A549 (cell line): ENCODE data around the gene IGSF9. TPM values are rescaled to one million over a fixed set of nuclear protein-coding genes. Genes with fewer than 3 reads are reported as not detected.

Experiments
- ATAC-seq, 2 experiments: fragments of 200-7000 bp in 1 of 2; fragments of >200 bp in 1 of 2; cut with Nextera tagmentation in 1 of 2; cut with Tn5 transposase in 1 of 2; 3 replicates each; pipeline versions ENCODE4 v1.8.0 to v1.9.1; 2018 to 2020; ENCODE audit warnings: mild to moderate bottlenecking in 1 of 2, moderate library complexity in 1 of 2
- CTCF ChIA-PET: fragments of 300-600 bp; sonication (Branson Sonifier 250); formaldehyde crosslinking; extraction: SDS; loops from one replicate; lab custom pipeline; 2021; ENCODE audit warnings: antibody characterized with exemption, inconsistent platforms; lab: Yijun Ruan, JAX
- POLR2A ChIA-PET: fragments of 350-600 bp; formaldehyde crosslinking; extraction: SDS; loops from one replicate; lab custom pipeline; 2021; ENCODE audit warnings: antibody characterized with exemption, inconsistent platforms; lab: Yijun Ruan, JAX
- DNase-seq, 2 experiments: peaks; one replicate each; pipeline versions ENCODE4 v3.0.0 to v3.0.0-alpha.2; 2011 to 2016; ENCODE audit warnings: low read depth in 1 of 2, low spot score in 1 of 2
- FAIRE-seq: peaks from 2 replicates; lab custom pipeline; 2011; peaks lifted over from hg19 to GRCh38; lab: Jason Lieb, UNC
- H3K27ac ChIP-seq, 2 experiments: fragments of >200 bp; sonication (Bioruptor Twin); formaldehyde crosslinking; 3 replicates each; pipeline ENCODE4 v1.5.1; 2016 to 2017
- H3K4me1 ChIP-seq: fragments of >200 bp; sonication (Bioruptor Twin); formaldehyde crosslinking; 3 replicates; pipeline ENCODE4 v1.6.1; 2016
- H3K4me2 ChIP-seq: fragments of >200 bp; sonication (Bioruptor Twin); formaldehyde crosslinking; 3 replicates; pipeline ENCODE4 v1.6.1; 2016
- H3K4me3 ChIP-seq: fragments of >200 bp; sonication (Bioruptor Twin); formaldehyde crosslinking; 3 replicates; pipeline ENCODE4 v1.5.1; 2016
- H3K9me3 ChIP-seq: fragments of >200 bp; sonication (Bioruptor Twin); formaldehyde crosslinking; 3 replicates; pipeline ENCODE4 v1.6.1; 2016
- BHLHE40 ChIP-seq: IDR thresholded peaks from 2 replicates; pipeline ENCODE4 v1.6.1; 2012; ENCODE audit warnings: low read depth, low read length, inconsistent platforms
- CBX2 ChIP-seq: fragments of 200-600 bp; sonication (generic); IDR thresholded peaks from 2 replicates; pipeline ENCODE4 v1.6.1; 2016; ENCODE audit warnings: low read depth, mild to moderate bottlenecking, borderline replicate concordance
- CHD4 ChIP-seq: fragments of 200-600 bp; sonication (generic); IDR thresholded peaks from 2 replicates; pipeline ENCODE4 v1.6.1; 2016; ENCODE audit warnings: antibody characterized with exemption, mild to moderate bottlenecking, borderline replicate concordance
- EP300 ChIP-seq, 2 experiments: fragments of >200 bp; sonication (Bioruptor Twin); formaldehyde crosslinking; IDR thresholded peaks; 2 replicates in 1 of 2; 3 replicates in 1 of 2; pipeline ENCODE4 v1.6.1; 2016 to 2017
- ESRRA ChIP-seq: fragments of 150-350 bp; IDR thresholded peaks from 2 replicates; pipeline ENCODE4 v1.6.1; 2014; ENCODE audit warnings: mild to moderate bottlenecking, low read length, borderline replicate concordance
- GATA3 ChIP-seq: IDR thresholded peaks from 2 replicates; pipeline ENCODE4 v1.6.1; 2012; ENCODE audit warnings: borderline replicate concordance
- HDAC2 ChIP-seq: fragments of 200-600 bp; sonication (generic); IDR thresholded peaks from 2 replicates; pipeline ENCODE4 v1.6.1; 2016
- HES2 ChIP-seq: fragments of >200 bp; sonication (Bioruptor Twin); formaldehyde crosslinking; IDR thresholded peaks from 2 replicates; pipeline ENCODE4 v1.6.1; 2016
- HEYL ChIP-seq: fragments of 250-450 bp; sonication (Bioruptor Pico); IDR thresholded peaks from 2 replicates; pipeline ENCODE4 v1.8.0; 2021; ENCODE audit warnings: mild to moderate bottlenecking, moderate library complexity
- HOXA7 ChIP-seq: fragments of 250-450 bp; sonication (Bioruptor Pico); IDR thresholded peaks from 2 replicates; pipeline ENCODE4 v1.5.0; 2020; ENCODE audit warnings: mild to moderate bottlenecking, moderate library complexity
- JUNB ChIP-seq: fragments of >200 bp; sonication (Bioruptor Twin); formaldehyde crosslinking; IDR thresholded peaks from 2 replicates; pipeline ENCODE4 v1.6.1; 2016
- KDM1A ChIP-seq: fragments of 200-600 bp; sonication (generic); IDR thresholded peaks from 2 replicates; pipeline ENCODE4 v1.6.1; 2016; ENCODE audit warnings: low read depth, mild to moderate bottlenecking
- KDM5A ChIP-seq: fragments of 200-600 bp; sonication (generic); IDR thresholded peaks from 2 replicates; pipeline ENCODE4 v1.6.1; 2016; ENCODE audit warnings: antibody characterized with exemption, mild to moderate bottlenecking
- MAX ChIP-seq: IDR thresholded peaks from 2 replicates; pipeline ENCODE4 v1.6.1; 2012
- NFE2L2 ChIP-seq: fragments of 150-350 bp; conservative IDR thresholded peaks from 2 replicates; pipeline ENCODE4 v1.6.1; 2014; ENCODE audit warnings: low read length
- PBX3 ChIP-seq: IDR thresholded peaks from 2 replicates; pipeline ENCODE4 v1.6.1; 2012
- PHF8 ChIP-seq: fragments of 200-600 bp; sonication (generic); IDR thresholded peaks from 2 replicates; pipeline ENCODE4 v1.6.1; 2016; ENCODE audit warnings: low read depth, mild to moderate bottlenecking, antibody characterized with exemption, moderate library complexity, borderline replicate concordance
- RARB ChIP-seq: fragments of 250-450 bp; sonication (Bioruptor Pico); IDR thresholded peaks from 2 replicates; pipeline ENCODE4 v1.8.0; 2021; ENCODE audit warnings: mild to moderate bottlenecking, moderate library complexity
- REST ChIP-seq: fragments of 200-600 bp; sonication (generic); IDR thresholded peaks from 2 replicates; pipeline ENCODE4 v1.6.1; 2016; ENCODE audit warnings: antibody characterized with exemption, mild to moderate bottlenecking, moderate library complexity
- RNF2 ChIP-seq: fragments of 200-600 bp; sonication (generic); IDR thresholded peaks from 2 replicates; pipeline ENCODE4 v1.6.1; 2016; ENCODE audit warnings: low read depth, mild to moderate bottlenecking, antibody characterized with exemption, moderate library complexity, borderline replicate concordance
- SREBF2 ChIP-seq: fragments of 450-650 bp; IDR thresholded peaks from 2 replicates; pipeline ENCODE4 v1.6.1; 2014; ENCODE audit warnings: mild to moderate bottlenecking, moderate library complexity
- TFCP2L1 ChIP-seq: fragments of 250-450 bp; sonication (Bioruptor Pico); IDR thresholded peaks from 2 replicates; pipeline ENCODE4 v1.5.0; 2021; ENCODE audit warnings: mild to moderate bottlenecking
- TP53 ChIP-seq: fragments of 250-450 bp; sonication (Bioruptor Pico); IDR thresholded peaks from 2 replicates; pipeline ENCODE4 v1.5.0; 2021; ENCODE audit warnings: mild to moderate bottlenecking, moderate library complexity
- WGBS: methylation state at CpG from one replicate; pipeline ENCODE4 v1.1.6; 2017; ENCODE audit errors: missing lambda C conversion rate; 5-methylcytosine and 5-hydroxymethylcytosine counted together
- polyA plus RNA-seq, 4 experiments: library from polyadenylated mRNA; depleted of rRNA in 3 of 4; stranded (reverse); fragments of >200 nt; fragmentation: RNase III in 1 of 4; extraction: RNeasy Plus Mini Kit Qiagen cat#74134 plus additional on column Dnase treatment in 1 of 4; gene quantifications; 2 replicates in 3 of 4; 3 replicates in 1 of 4; pipeline ENCODE4 v1.2.3, GENCODE V29; 2011 to 2017

The IGSF9 gene
- polyA plus RNA-seq, 2 of the 4 experiments (the other 2 are of a cell fraction) = 0.06 to 0.54 TPM

GRCh38 chr1:159941591-159942560 is 3.5 kb downstream of the IGSF9 start:
- Histone ChIP-seq H3K9me3 (no peaks in the 10 kb centered on the region), H3K27ac (no peak overlapping the region), H3K4me1 (peaks cover 16% of the 10 kb centered on the region), H3K4me2 (no peak overlapping the region), H3K4me3 (no peak overlapping the region)
- FAIRE-seq = no peak
- ATAC-seq = no peak
- 72% methylated on average over 14 of the region's 15 CpGs for WGBS
- ChIA-PET CTCF (interaction anchor here (1.4 to 22.4 kb wide), 2 partner anchors 67 to 104 kb away, joined by 3 to 665 read pairs; no protein-coding TSS in a partner anchor), POLR2A (no interaction called here)
- TF ChIP-seq PHF8 (no peak), RARB (CRISPR knock-in tag) (no peak), HDAC2 (no peak), PBX3 (no peak), SREBF2 (no peak)
- no peak for DNase-seq

GRCh38 chr1:159941141-159941540 is 4.3 kb downstream of the IGSF9 start:
- no peak overlapping the region for H3K27ac ChIP-seq
- no peaks in the 10 kb centered on the region for H3K9me3 ChIP-seq
- no peak overlapping the region for H3K4me3 ChIP-seq
- no peak overlapping the region for H3K4me2 ChIP-seq
- ChIA-PET POLR2A (no interaction called here), CTCF (interaction anchor here (1.4 to 22.4 kb wide), 4 partner anchors 11 to 105 kb away, joined by 3 to 665 read pairs (median 52); partner anchors contain the start of gene TAGLN2)
- DNase-seq (no peak), FAIRE-seq (no peak), ATAC-seq (no peak)
- H3K4me1 ChIP-seq = peaks cover 23% of the 10 kb centered on the region
- WGBS = 78% methylated on average over 5 of the region's 5 CpGs
- no peak for TF ChIP-seq CHD4
- TF ChIP-seq HEYL (CRISPR knock-in tag) = no peak
- no peak for TF ChIP-seq CBX2
- TF ChIP-seq MAX = no peak
- no peak for TF ChIP-seq KDM5A

GRCh38 chr1:159940006-159940620 is 5.3 kb downstream of the IGSF9 start:
- WGBS = 92% methylated on average over 11 of the region's 11 CpGs
- no peak overlapping the region for H3K4me3 ChIP-seq
- CTCF ChIA-PET = interaction anchor here (0.8 to 22.4 kb wide), 10 partner anchors 9 to 253 kb away, joined by 3 to 665 read pairs (median 4); partner anchors contain the start of gene TAGLN2
- H3K9me3 ChIP-seq = no peaks in the 10 kb centered on the region
- H3K27ac ChIP-seq = no peak overlapping the region
- TF ChIP-seq NFE2L2 (no peak), TP53 (no peak), GATA3 (no peak), CBX2 (no peak), ESRRA (no peak), KDM5A (no peak), KDM1A (no peak), REST (no peak), JUNB (no peak), PHF8 (no peak), HES2 (no peak), TFCP2L1 (no peak), EP300 (IDR thresholded peaks at IDR 0.05) (no peak), BHLHE40 (no peak), RNF2 (no peak), HOXA7 (CRISPR knock-in tag) (no peak)
- TF ChIP-seq, all 56 proteins: peak for 0
- no peak for ATAC-seq
- POLR2A ChIA-PET = no interaction called here
- Histone ChIP-seq H3K4me1 (peaks cover 22% of the 10 kb centered on the region), H3K4me2 (no peak overlapping the region)
- DNase-seq = no peak
- FAIRE-seq = no peak
